Endothelial cell (in vitro differentiated cells): ENCODE data around the gene PROK1. TPM values are rescaled to one million over a fixed set of nuclear protein-coding genes. Genes with fewer than 3 reads are reported as not detected.

Experiments
- DNase-seq: peaks from one replicate; pipeline ENCODE4 v3.0.0; 2021; ENCODE audit warnings: low spot score
- H3K27ac Mint-ChIP-seq: one replicate; pipeline ENCODE4 v1.8.0; 2021; ENCODE audit warnings: mixed read lengths, inconsistent platforms; ENCODE audit not compliant: unreplicated experiment
- H3K27me3 Mint-ChIP-seq: one replicate; pipeline ENCODE4 v1.8.0; 2021; ENCODE audit warnings: mild to moderate bottlenecking, moderate library complexity, mixed read lengths, inconsistent platforms; ENCODE audit not compliant: unreplicated experiment
- H3K36me3 Mint-ChIP-seq: one replicate; pipeline ENCODE4 v1.8.0; 2021; ENCODE audit warnings: mild to moderate bottlenecking, low read depth, mixed read lengths, inconsistent platforms; ENCODE audit not compliant: unreplicated experiment
- H3K4me1 Mint-ChIP-seq: one replicate; pipeline ENCODE4 v1.8.0; 2021; ENCODE audit warnings: mild to moderate bottlenecking, mixed read lengths, inconsistent platforms; ENCODE audit not compliant: unreplicated experiment
- H3K4me3 Mint-ChIP-seq: one replicate; pipeline ENCODE4 v1.8.0; 2021; ENCODE audit warnings: mild to moderate bottlenecking, mixed read lengths, inconsistent platforms; ENCODE audit not compliant: unreplicated experiment
- H3K9me3 Mint-ChIP-seq: one replicate; pipeline ENCODE4 v1.8.0; 2021; ENCODE audit warnings: mixed read lengths, inconsistent platforms; ENCODE audit not compliant: unreplicated experiment
- CTCF ChIP-seq: fragments of 200-600 bp; sonication (generic); IDR thresholded peaks from one replicate; pipeline ENCODE4 v1.5.0; 2021; ENCODE audit warnings: antibody characterized with exemption; ENCODE audit not compliant: unreplicated experiment
- total RNA-seq: library from RNA; stranded (reverse); fragmentation: NEBNext Ultra II Directional; extraction: Animal tissue kit (Norgen Biotek cat#: 25700); gene quantifications from one replicate; pipeline ENCODE4 v1.2.1, GENCODE V29; 2021; ENCODE audit not compliant: unreplicated experiment

The PROK1 gene
- total RNA-seq, 1 donor from 2014 or later = not detected

GRCh38 chr1:110457206-110457605 lies 6.3 kb downstream of the PROK1 start:
- Mint-ChIP-seq H3K27ac (no peak overlapping the region), H3K9me3 (no peaks in the 10 kb centered on the region), H3K4me1 (no peaks in the 10 kb centered on the region), H3K36me3 (no peaks in the 10 kb centered on the region), H3K27me3 (peaks cover 4% of the 10 kb centered on the region), H3K4me3 (no peak overlapping the region)
- TF ChIP-seq CTCF = no peak
- no peak for DNase-seq

DNA sequence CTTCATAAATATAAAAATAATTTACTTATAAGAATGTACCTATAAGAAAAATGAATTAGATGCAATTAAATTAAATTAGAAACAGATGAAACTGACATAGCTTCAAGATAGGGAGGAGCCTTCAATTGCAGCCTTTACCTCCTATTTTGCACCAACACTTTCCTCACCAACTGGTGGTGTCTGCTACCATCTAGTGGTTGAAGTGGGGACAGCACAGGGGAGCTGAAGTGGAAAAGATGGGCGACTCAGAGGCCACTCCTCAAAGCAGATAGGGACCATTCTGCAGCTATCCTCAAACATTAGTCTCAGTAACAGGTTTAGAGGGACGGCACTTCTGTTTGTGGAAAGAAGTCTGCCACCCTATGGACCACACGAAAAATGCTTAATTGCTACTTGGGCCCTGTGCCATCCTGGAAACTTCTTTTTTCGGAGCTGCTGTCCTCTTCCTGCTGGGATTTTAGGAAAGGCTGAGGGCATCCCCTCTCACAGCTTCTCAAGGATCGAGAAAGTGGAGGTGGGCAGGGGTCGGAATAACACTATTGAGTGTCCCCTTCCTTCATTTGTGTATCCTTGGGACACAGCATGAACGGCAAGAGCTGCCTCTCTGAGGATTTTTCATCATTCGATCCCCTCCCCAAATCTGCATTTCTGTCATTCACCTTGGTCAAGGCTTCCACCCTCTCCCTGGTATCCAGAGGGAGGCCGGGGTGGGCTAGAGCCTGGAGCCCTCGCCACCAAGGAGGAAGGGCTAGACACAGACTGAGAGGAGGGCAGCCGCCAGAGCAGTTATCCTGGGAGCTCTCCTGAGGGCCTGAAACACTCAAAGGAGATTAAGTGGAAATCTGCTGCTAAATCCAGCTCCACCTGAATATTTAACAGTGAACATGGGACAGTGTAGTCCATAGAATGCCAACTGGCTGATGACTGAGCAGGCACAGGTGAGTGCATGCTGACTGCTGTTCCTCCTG lies 9.6 kb downstream of the PROK1 start:
- Mint-ChIP-seq H3K27ac (no peak overlapping the region), H3K4me3 (no peak overlapping the region), H3K27me3 (peaks cover 8% of the 10 kb centered on the region), H3K36me3 (no peaks in the 10 kb centered on the region), H3K4me1 (no peaks in the 10 kb centered on the region), H3K9me3 (no peaks in the 10 kb centered on the region)
- peak; percentile 89 for DNase-seq
- peak; percentile 80 for TF ChIP-seq CTCF

DNA sequence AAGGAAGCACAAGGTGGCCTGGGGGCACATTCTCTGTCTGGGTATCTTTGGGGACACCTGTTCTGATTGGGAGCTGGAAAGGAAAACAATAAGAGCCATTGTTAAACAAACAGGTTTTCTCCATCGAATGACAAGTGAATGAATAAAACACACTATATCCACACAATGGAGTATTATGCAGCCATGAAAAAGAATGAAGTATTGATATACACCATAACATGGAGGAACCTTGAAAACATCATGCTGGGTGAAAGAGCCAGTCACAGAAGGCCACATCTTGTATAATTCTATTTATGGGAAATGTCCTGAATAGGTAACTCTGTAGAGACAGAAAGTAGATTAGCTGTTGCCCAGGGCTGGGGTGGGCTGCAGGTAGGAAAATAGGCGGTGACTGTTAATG lies 11.1 kb downstream of the PROK1 start:
- TF ChIP-seq CTCF = no peak
- Mint-ChIP-seq H3K36me3 (no peaks in the 10 kb centered on the region), H3K9me3 (no peaks in the 10 kb centered on the region), H3K27me3 (peaks cover 5% of the 10 kb centered on the region), H3K4me1 (no peaks in the 10 kb centered on the region), H3K4me3 (no peak overlapping the region), H3K27ac (no peak overlapping the region)
- no peak for DNase-seq

GRCh38 chr1:110462964-110463363 lies 12.0 kb downstream of the PROK1 start:
- peaks cover 5% of the 10 kb centered on the region for H3K27me3 Mint-ChIP-seq
- DNase-seq = no peak
- TF ChIP-seq CTCF = no peak
- H3K36me3 Mint-ChIP-seq = no peaks in the 10 kb centered on the region
- H3K9me3 Mint-ChIP-seq = no peaks in the 10 kb centered on the region
- H3K4me3 Mint-ChIP-seq = no peak overlapping the region
- no peak overlapping the region for H3K27ac Mint-ChIP-seq
- no peaks in the 10 kb centered on the region for H3K4me1 Mint-ChIP-seq

DNA sequence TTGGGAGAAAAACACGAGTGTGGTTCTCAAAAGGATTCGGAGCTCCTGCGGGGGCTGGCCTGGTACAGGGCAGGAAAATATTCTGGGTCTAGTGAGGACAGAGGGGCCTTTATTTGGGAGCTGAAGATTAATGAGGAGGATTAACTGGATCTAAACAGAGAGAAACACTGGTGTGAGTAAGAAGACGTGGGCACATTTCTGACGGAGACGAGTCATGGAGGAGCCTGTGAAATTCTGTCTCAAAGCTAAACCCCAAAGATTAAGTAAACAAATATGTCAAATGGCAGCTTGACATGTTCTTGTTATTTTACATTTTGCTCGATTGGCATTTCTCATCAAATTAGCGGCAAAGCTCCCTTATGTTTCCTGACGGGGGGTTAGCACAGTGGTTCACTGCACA lies 12.8 kb downstream of the PROK1 start:
- peaks cover 5% of the 10 kb centered on the region for H3K27me3 Mint-ChIP-seq
- no peak overlapping the region for H3K27ac Mint-ChIP-seq
- H3K4me3 Mint-ChIP-seq = peak overlapping the region; percentile 11
- DNase-seq = no peak
- no peaks in the 10 kb centered on the region for H3K9me3 Mint-ChIP-seq
- H3K36me3 Mint-ChIP-seq = no peaks in the 10 kb centered on the region
- no peaks in the 10 kb centered on the region for H3K4me1 Mint-ChIP-seq
- no peak for TF ChIP-seq CTCF
